ENCODE data around the gene NEK3.
"Not testable (repeated sequence)": the region's sequence is repeated elsewhere in the genome, so short reads cannot be mapped to it uniquely, and the experiment has no call there.

NEK3 gene

DNA sequence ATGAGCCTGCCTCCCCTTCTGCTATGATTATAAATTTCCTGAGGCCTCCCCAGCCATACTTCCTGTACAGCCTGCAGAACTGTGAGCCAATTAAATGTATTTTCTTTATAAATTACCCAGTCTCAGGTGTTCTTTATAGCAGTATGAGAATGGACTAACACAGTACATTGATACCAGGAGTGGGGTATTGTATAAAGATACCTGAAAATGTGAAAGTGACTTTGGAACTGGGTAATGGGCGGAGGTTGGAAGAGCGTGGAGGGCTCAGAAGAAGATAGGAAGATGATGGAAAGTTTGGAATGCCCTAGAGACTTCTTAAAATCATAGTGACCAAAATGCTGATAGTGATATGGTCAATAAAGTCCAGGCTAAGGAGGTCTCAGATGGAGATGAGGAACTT, 63.3 kb downstream of the NEK3 start:
- CTCF ChIA-PET: no interaction called here
- DNase-seq (ENCODE audit: extremely low spot score): no peak
- TF ChIP-seq, protein P1, sequence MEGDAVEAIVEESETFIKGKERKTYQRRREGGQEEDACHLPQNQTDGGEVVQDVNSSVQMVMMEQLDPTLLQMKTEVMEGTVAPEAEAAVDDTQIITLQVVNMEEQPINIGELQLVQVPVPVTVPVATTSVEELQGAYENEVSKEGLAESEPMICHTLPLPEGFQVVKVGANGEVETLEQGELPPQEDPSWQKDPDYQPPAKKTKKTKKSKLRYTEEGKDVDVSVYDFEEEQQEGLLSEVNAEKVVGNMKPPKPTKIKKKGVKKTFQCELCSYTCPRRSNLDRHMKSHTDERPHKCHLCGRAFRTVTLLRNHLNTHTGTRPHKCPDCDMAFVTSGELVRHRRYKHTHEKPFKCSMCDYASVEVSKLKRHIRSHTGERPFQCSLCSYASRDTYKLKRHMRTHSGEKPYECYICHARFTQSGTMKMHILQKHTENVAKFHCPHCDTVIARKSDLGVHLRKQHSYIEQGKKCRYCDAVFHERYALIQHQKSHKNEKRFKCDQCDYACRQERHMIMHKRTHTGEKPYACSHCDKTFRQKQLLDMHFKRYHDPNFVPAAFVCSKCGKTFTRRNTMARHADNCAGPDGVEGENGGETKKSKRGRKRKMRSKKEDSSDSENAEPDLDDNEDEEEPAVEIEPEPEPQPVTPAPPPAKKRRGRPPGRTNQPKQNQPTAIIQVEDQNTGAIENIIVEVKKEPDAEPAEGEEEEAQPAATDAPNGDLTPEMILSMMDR (IDR thresholded peaks at IDR 0.05; ENCODE audit: control extremely low read depth, extremely low read depth, low read depth, missing control alignments): no peak
- POLR2A ChIA-PET: no interaction called here

DNA sequence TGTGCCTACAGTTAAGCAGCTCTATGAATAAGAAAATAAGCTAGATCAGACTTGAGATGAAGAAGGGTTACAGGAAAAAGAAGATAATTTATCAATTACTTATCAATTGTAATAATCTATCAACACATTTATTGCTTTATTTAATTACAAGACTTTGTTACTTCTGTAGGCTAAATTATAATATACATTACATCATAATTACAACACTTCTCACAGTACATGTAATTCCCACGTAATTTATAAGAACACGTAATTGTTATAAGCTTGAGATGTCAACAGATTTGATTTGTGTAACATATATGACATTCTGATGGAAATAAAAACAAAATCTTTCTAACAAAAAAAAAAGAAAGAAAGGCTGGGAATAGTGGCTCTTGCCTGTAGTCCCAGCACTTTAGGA, 67.3 kb downstream of the NEK3 start:
- TF ChIP-seq, protein P1 (IDR thresholded peaks at IDR 0.05; ENCODE audit: control extremely low read depth, extremely low read depth, low read depth, missing control alignments): no peak
- POLR2A ChIA-PET: no interaction called here
- CTCF ChIA-PET: no interaction called here

DNA sequence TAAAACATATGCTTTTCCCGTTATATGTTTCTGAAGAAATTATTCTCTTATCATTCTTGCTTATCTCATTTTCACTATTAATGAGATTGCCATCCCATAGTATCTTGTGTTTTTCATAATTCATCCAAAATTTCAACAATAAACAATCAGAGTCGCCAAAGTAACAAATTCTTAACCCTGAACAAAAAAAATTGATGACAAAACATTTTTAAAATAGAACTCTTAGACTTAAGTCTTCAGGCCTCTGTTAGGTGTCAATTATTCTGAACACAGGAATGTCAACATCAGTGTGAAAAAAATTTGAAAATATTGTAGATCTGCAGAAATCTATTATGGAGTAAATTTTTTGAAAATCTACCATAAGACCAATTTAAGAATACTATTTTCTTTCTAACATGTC, 67.9 kb downstream of the NEK3 start:
- TF ChIP-seq, protein P1 (IDR thresholded peaks at IDR 0.05; ENCODE audit: control extremely low read depth, extremely low read depth, low read depth, missing control alignments): no peak
- CTCF ChIA-PET: no interaction called here
- POLR2A ChIA-PET: no interaction called here
- DNase-seq (ENCODE audit: extremely low spot score): no peak

More for the DNA sequence above, 67.3 kb downstream of the NEK3 start:
- DNase-seq (ENCODE audit: extremely low spot score): no peak

DNA sequence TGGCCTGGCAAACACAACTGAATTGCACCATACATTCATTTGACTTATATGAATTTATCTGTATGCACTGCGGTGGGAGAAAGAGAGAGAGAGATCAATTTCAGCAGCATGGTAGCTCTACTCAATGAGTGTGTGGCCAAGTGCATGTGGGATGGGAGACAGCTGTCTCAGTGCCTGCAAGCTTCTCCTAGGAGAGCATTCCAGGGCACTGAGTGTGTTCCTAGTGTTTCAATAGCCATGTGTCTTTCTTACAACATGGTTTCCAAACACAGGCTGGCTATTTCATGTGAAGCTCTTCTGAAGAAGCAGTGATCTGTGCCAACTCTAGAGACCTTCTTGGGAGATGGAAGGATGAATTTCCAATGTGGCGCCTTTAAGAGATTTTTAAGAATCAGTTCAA, 74.0 kb downstream of the NEK3 start:
- TF ChIP-seq, protein P1 (IDR thresholded peaks at IDR 0.05; ENCODE audit: control extremely low read depth, extremely low read depth, low read depth, missing control alignments): no peak
- DNase-seq (ENCODE audit: extremely low spot score): no peak
- CTCF ChIA-PET: interaction anchor here (0.7 to 1.6 kb wide), 3 partner anchors 13 to 36 kb away, joined by 3 to 5 read pairs (median 4); no protein-coding TSS in a partner anchor
- POLR2A ChIA-PET: no interaction called here

DNA sequence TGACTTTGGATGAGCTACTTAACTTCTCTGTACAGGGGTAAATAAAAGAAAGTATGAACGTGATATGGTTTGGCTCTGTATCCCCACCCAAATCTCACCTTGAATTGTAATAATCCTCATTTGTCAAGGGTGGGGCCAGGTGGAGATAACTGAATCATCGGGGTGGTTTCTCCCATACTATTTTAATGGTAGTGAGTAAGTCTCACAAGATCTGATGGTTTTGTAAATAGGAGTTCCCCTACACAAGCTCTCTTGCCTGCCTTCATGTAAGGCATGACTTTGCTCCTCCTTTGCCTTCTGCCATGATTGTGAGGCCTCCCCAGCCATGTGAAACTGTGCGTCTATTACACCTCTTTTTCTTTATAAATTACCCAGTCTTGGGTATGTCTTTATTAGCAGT, 74.4 kb downstream of the NEK3 start:
- POLR2A ChIA-PET; DNase-seq (ENCODE audit: extremely low spot score): not testable (repeated sequence)
- CTCF ChIA-PET: interaction anchor here (0.9 to 1.6 kb wide), 2 partner anchors 23 to 36 kb away, joined by 4 to 5 read pairs; no protein-coding TSS in a partner anchor

Measured in GM10248 (cell line).